ENCODE data around the gene VWA2.

The VWA2 gene

DNA sequence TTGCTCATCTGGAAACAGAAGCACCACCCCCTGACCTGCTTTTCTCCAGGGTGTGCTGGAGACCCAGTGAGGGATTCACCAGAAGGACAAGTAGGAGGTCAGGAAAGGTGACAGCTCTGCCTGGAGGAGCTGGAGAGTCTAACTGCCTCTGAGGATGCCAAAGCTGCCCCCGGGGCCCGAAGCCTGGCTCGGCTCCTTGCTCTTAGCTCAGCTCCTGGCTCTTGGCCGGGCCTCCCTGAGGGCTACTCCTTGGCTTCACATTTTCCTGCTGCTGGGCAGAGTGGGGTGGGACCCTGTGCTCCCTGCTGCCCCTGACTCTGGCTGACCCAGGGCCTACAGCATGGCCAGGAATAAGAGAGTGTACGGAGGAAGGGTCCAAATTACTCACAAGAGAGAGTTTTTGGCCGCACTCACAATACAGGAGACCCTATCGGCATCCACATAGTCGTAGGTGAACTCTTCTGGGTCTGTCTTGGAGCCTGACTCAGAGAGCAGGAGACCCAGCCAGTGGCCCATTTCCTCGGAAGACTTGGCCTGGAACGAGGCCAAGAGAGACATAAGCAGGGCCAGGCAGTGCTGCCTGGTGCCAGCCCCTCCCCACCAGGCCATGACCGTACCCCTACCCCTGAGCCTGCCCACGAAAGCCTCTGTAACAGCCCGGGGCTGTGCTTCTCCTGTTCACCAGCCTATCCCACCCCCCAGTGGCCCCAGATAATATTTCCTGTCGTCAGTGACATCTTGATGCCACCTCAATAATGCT lies 63.1 kb downstream of the VWA2 start:
- no peak for DNase-seq

GRCh38 chr10:114303556-114303955 lies 64.5 kb downstream of the VWA2 start:
- DNase-seq, result no peak

GRCh38 chr10:114304017-114304570 lies 65.0 kb downstream of the VWA2 start:
- DNase-seq, result peak; percentile 95

GRCh38 chr10:114304571-114305421 lies 65.7 kb downstream of the VWA2 start:
- DNase-seq, result peak; percentile 90

- no peak for DNase-seq
These were observed 66.5 kb downstream of the VWA2 start for GRCh38 chr10:114305521-114305925.

DNA sequence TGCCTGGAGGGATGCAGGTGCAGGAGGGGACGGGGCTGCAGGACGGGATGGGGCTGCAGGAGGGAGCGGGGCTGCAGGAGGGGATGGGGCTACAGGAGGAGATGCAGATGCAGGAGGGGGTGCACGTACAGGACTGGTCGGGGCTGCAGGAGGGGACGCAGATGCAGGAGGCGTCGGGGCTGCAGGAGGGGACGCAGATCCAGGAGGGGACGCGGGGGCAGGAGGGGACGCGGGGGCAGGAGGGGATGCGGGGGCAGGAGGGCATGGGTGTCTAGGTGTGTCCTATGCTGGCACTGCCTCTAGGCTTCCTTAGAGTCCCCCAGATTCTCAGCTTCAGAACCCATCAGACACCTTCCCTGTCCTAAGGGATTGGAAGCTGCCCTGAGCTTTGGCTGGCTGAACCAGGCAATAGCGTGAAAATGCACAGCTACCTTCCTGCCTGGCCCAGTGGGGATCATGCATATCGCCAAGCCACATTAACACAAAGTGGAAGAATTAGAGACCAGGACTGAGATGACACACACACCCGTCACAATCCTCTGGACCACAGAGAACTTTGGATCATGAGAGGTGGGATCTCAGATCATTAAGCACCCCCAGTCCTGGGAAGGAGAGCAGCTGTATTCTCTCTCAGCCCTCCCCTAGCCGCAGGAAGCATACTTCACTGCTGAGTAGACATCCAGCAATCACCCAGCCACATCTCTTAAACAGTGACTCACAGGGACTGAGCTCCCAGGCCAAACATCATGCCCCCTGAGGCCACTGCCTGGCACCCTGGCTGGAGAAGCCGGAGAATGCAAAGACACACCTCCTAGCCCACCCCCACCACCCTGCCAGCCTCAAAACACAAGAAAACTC lies 67.3 kb downstream of the VWA2 start:
- DNase-seq, result no peak

- no peak for DNase-seq
These were observed 68.7 kb downstream of the VWA2 start for GRCh38 chr10:114307731-114308130.

GRCh38 chr10:114308531-114309363 lies 69.7 kb downstream of the VWA2 start:
- DNase-seq, result no peak

GRCh38 chr10:114309364-114309651 lies 70.3 kb downstream of the VWA2 start:
- no peak for DNase-seq

GRCh38 chr10:114310346-114310745 lies 71.3 kb downstream of the VWA2 start:
- no peak for DNase-seq

GRCh38 chr10:114311023-114311422 lies 72.0 kb downstream of the VWA2 start:
- DNase-seq, result no peak

GRCh38 chr10:114311496-114312209 lies 72.6 kb downstream of the VWA2 start:
- no peak for DNase-seq

- DNase-seq, result no peak
These were observed 74.1 kb downstream of the VWA2 start for GRCh38 chr10:114313139-114313538.

GRCh38 chr10:114313866-114314265 lies 74.8 kb downstream of the VWA2 start:
- DNase-seq, result no peak

DNA sequence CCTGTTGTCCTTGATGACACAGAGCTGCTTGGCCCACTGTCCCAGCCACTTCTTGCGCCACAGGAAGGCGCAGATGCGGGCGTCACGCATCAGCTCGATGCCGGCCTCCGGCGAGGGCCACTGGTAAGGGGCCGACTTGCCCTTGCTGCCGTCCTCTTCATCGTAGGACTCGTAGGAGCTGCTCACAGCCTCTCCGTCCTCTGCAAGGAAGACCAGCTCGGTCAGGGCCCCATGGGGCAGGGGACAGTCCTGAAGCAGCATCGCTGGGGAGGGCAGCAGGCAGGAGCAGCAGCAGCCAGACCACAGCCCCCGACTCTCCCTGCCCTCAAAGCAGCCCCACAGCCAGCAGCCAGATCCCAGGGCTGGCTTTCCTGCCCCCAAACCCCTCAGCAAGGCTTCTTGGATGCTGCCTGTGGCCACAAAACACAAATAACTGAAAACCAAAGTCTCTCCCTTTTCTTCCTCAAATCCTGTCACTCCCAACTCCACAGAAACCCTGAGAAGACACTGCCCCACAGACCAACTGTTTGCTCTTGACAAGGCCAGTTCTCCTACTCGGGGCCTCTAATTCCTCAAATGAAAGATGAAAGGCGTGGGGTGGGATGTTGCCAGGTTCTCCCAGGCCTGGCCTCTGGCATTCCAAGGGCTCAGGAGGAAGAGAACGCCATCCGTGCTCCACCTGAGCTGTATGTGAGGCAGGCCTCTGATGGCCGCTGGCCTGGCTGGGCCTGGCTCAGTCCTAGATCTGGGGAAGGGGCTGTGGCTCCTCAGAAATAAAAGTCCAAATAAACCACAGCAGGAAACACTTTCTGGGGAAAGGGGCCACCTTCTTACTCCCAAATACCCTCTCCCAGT lies 76.7 kb downstream of the VWA2 start:
- DNase-seq, result no peak

DNA sequence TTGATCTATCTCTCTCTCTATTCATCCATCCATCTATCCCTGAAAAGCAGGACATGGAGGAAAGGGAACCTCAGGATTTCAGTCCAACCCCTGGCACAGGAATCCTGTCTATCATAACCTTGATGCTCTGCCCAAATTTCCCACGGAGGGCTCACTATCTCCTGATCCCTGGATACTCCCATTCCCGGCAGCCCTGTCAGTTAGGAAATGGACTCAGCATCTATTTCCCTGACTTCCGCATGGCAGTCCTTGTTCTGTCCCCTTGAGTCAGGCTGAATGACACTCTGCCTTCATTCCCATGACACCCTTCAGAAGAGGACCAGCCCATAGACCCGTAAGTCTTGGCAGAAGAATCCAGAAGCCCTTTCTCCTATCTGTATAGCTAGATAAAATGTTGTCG lies 77.7 kb downstream of the VWA2 start:
- DNase-seq, result no peak

- DNase-seq, result no peak
These were observed 80.6 kb downstream of the VWA2 start for GRCh38 chr10:114319406-114320248.

DNA sequence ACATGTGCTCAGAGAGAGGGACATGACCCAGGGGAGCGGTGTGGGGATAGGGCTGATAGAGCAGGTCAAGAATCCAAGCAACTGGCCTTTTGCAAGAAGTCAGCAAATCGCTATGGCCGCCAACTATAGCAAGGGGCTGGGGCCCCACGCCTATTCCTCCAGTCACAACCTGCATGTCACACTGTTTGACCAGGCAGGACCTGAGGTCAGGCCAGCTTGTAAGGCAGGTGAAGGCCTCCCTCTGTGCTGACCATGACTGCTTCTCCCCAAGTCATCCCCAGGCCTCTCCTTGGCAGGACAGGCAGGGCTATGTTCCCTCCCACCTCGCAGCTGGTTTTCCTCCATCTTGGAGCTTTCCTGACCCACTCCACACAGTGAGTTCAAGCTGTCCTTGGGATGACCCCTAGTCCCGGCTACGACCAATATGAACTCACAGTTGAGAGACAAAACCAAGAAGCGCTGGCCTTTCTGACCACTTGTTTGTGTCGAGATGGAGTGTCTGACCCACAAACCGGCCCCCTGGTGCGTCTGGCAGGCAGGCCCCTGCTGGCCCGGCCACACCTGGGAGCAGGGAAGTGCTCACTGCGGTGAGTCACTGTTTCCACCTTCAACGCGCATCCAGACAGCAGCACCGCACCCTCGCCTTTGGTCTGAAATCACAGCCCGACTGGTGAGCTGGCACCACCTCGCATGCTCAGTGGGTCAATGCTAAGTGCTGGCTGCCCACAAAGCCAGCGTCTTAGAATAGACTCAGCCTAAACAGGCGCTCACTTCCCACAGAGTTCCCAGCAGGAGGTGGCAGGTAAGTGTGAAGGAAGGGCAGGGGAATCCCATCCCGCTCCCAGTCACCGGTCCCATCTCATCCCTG lies 81.4 kb downstream of the VWA2 start:
- no peak for DNase-seq

GRCh38 chr10:114322344-114322743 lies 83.3 kb downstream of the VWA2 start:
- DNase-seq, result no peak

All from NCI-H510A treated with DMSO at 0.1 percent for 48 hours (cell line).